GM11168 (cell line): Measurements from ENCODE around the gene POLR3GL.

Experiments
- in situ Hi-C: fragments of 300-500 bp; cut with MboI; formaldehyde crosslinking; loops from one replicate; pipeline ENCODE4 v1.12.0; 2022; ENCODE audit warnings: low sequenced_read_pairs; ENCODE audit not compliant: unreplicated experiment

Gene POLR3GL

DNA sequence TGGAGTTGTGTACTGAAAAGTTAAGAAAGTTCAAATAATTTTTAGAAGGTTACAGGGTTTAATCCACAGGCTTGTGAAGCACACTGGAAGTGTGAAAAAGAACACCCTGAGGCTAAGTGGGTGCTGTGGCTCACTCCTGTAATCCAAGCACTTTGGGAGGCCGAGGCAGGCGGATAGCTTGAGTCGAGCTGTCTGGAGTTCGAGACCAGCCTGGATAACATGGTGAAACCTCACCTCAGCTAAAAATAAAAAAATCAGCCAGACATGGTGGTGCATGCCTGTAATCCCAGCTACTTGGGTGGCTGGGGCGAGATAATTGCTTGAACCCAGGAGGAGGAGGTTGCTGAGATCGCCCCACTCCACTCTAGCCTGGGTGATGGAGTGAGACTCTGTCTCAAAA is 22.1 kb downstream of the POLR3GL start:
- in situ Hi-C loops: no loop called here

DNA sequence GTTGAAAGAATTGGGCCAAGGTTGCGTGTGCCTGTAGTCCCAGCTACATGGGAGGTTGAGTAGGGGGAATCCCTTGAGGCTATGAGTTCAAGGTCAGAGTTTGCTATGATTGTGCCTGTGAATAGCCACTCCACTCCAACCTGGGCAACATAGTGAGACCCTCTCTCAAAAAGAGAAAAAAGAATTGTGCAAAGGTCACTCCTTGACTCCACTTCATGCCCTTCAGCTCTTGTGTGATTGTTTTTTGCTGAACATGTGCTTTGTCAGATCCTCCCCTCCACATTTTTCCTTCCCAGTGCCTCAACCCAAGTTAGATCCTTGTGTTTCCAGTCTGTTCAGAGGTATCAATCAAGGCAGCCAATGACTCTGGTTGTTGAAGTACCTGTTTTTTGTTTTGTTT is 23.4 kb downstream of the POLR3GL start:
- in situ Hi-C loops: no loop called here

DNA sequence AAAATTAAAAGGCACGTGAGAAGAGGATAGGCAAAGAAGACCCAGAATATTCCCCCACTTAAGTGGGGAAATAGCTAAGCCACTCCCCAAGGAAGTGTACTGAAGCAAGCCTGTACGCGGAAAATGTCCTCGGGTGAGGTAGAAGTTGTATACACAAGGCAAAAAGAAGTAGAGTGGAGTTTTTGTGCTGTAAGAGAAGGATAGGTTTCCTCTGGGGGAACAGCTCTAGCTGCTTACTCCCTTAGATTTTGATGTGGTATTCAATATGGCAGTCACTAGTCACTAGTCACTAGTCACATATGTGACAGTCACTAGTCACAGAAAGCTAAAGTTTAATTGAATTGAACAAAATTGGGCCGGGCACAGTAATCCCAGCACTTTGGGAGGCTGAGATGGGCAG is 24.3 kb downstream of the POLR3GL start:
- in situ Hi-C loops: no loop called here

DNA sequence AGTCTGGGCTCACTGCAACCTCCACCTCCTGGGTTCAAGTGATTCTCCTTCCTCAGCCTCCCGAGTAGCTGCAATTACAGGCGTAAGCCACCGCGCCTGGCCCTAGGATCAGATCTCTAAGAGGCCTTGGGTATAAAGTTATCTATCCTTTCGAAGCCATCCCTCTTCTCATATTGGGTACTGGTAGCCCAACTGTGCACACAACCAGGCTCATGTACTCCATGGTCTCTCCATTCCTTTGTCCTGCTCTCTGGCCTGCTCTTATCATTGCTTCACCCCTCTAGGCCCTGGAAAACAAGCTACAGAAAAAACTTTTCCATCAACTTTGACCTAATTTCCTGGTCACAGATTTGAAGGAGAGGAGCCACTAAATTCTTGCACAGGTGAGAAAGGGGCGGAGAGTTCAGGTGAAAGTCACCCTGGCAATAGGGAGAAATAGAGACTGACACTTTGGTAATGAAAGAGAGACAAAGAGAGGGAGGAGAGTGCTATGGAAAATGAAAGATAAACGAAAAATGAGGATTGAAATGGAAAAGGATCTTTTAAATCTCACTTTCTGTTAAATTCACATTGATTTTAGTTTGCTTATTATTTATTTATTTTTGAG is 25.9 kb downstream of the POLR3GL start:
- in situ Hi-C loops: no loop called here

- in situ Hi-C loops: no loop called here
Measured at GRCh38 chr1:145991735-145992412, 27.4 kb downstream of the POLR3GL start.

GRCh38 chr1:145992502-145992936 is 28.0 kb downstream of the POLR3GL start:
- in situ Hi-C loops: no loop called here

DNA sequence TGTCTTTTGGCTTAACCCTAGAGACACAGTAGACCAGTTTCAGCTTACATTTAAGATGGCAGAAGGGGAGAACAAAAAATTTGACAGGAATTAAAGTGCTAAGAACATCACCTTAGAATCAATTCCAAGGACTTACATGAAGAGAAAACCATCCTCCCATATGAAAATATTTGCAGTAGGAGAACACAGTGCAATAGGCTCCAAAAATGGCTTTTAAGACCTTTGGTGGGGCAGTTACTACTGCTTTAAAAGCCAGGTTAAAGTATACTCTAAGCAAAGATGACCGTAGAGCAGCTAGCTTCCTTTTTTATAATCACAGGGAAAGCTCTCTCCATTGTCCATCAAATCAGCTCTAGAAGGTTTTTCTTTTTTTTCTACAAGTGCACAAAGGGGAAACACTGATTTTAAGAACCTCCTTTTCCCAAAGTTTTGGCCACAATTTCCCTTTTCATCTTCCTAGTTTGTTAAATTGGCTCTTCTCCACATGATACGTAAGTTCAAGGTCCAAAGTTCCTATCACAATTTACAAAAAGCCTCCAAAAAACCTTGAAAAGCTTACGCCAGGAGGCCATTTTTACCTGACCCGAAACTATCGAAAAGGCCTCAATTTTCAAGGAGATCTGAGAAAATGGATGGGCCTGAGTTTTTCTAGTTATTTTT is 28.6 kb downstream of the POLR3GL start:
- in situ Hi-C loops: no loop called here

DNA sequence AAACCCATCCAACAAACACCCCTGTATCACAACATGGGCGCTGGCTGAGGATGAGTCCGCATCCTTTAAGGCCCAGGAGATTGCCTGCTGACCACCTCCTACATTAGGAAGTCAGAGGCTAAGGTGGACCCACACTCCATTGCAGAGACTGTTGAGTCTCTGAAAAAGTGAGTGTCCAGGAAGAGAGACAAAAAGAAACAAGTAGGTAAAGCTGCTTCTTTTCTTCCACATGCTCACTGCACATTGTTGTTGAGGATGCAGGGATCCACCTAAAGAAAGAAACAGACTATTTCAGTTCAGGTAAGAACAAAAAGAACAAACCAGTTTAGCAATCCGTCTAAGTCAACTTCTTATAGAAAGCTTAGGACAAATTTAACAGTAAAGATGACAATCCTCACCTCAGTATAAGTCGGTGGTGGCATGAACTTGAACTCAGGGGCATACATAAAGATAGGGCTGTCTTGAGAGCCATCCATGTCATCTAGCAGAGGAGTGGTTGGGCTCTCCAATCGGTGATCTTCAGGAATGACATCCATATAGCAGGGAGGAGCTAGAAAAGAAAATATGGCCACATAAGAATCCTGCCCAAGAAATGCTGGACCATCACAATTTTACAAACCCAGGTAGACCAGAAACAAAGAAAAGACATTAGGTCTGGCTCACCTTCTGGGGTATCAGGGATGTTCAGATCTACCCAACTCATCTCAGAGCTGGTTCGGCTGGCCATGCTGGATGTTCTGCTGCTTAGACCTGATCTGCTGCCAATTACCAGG is 29.3 kb downstream of the POLR3GL start:
- in situ Hi-C loops: no loop called here

- in situ Hi-C loops: no loop called here
Measured at GRCh38 chr1:145994391-145995120, 30.1 kb downstream of the POLR3GL start.

GRCh38 chr1:145995148-145995881 is 30.8 kb downstream of the POLR3GL start:
- in situ Hi-C loops: no loop called here

DNA sequence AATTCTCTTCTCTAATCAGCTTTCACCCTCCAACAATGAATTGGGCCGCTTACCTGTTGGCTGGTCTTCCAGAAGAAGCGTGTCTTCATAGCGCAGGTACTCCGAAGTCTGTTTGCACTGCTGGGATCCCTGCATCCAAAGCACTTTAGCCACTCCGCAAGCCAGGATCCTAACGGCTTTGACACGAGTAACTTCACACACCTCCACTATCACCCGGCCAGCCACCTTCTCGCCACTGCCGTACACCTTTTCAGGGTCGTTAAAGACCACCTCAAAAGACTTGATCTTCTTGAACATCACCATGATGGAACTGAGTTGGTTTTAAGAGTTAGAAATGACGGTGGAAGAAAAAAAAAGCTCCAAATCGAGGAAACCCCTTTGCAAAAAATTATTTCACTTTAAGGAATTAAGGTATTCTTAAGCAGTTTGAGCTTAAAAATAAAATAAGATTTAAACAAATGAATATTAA is 31.5 kb downstream of the POLR3GL start:
- in situ Hi-C loops: no loop called here

- in situ Hi-C loops: no loop called here
Measured at GRCh38 chr1:145996433-145997015, 32.0 kb downstream of the POLR3GL start, which contains the start of gene TXNIP. Gene TXNIP (minus strand): TSS chr1:145996579. CDS start chr1:145996266, 313 bp downstream.

- in situ Hi-C loops: no loop called here
Measured at GRCh38 chr1:145997016-145997717, 32.7 kb downstream of the POLR3GL start.

DNA sequence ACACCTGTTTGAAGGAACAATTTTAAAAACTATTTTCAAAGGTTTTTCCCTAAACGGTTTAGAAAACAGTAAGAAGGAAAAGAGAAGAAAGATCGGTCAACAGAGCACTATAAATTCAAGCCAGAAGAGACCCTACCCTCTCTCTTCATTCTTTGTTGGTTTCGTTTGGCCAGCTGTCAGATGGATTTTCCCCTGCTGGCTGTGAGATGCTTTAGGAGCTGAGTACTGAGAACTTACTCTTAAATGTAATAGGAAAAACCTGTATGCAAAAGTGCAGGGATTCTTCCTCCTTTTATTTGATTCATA is 33.2 kb downstream of the POLR3GL start:
- in situ Hi-C loops: no loop called here

- in situ Hi-C loops: loop anchor here (5.0 kb wide), 1 partner anchor 72 kb away; the partner anchor contains the start of gene RBM8A
Measured at GRCh38 chr1:145999321-146000024, 35.0 kb downstream of the POLR3GL start.

DNA sequence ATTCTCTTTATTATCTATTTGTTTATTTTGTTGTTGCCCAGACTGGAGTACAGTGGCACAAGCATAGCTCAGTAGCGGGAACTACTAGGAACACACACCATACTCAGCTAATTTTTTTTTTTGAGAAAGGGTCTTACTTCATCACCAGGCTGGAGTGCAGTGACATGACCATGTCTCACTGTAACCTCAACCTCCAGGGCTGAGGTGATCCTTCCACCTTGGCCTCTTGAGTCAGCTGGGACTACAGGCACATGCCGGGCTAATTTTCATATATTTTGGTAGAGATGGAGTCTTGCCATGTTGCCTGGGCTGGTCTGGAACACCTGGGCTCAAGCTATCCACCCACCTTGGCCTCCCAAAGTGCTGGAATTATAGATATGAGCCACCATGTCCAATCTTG is 37.2 kb downstream of the POLR3GL start:
- in situ Hi-C loops: loop anchor here (5.0 kb wide), 1 partner anchor 74 kb away; the partner anchor contains the start of gene RBM8A

GRCh38 chr1:146007489-146008133 is 43.1 kb downstream of the POLR3GL start:
- in situ Hi-C loops: no loop called here
